ENCODE measurements around the gene DCST1. TPM values are rescaled to one million over a fixed set of nuclear protein-coding genes. Genes with fewer than 3 reads are reported as not detected.

DCST1 gene
- total RNA-seq, 2 donors from 2014 or later = not detected

- no peaks in the 10 kb centered on the region for H3K9me3 Mint-ChIP-seq
- DNase-seq = no peak
- H3K36me3 ChIP-seq (ENCODE audit: control insufficient read depth, insufficient read depth, low read length) = no peaks in the 10 kb centered on the region
- no peak for TF ChIP-seq CTCF (conservative IDR thresholded peaks at IDR 0.05)
- no peak overlapping the region for H3K9ac ChIP-seq (ENCODE audit: extremely low read depth, low read length, poor library complexity, severe bottlenecking)
- no peaks in the 10 kb centered on the region for H3K4me1 ChIP-seq (ENCODE audit: control insufficient read depth, insufficient read depth, low read length)
- peak overlapping the region; percentile 57 for H3K4me3 Mint-ChIP-seq
- H3K27me3 ChIP-seq (ENCODE audit: control insufficient read depth, insufficient read depth, low read length, poor library complexity, severe bottlenecking) = peaks cover 54% of the 10 kb centered on the region
- H3K36me3 Mint-ChIP-seq (ENCODE audit: low read depth) = no peaks in the 10 kb centered on the region
- peaks cover 84% of the 10 kb centered on the region for H3K27me3 Mint-ChIP-seq (ENCODE audit: insufficient read depth)
- H3K27ac ChIP-seq (ENCODE audit: low read depth, low read length) = no peak overlapping the region
- 0 to 13% methylated on average over 6 to 10 of the region's 10 CpGs for WGBS, 2 experiments (ENCODE audit: insufficient coverage in 1 of 2, insufficient read length in 1 of 2)
- peaks cover 25% of the 10 kb centered on the region for H3K4me1 Mint-ChIP-seq
- no peaks in the 10 kb centered on the region for H3K9me3 ChIP-seq (ENCODE audit: control insufficient read depth, low read length)
- H3K4me3 ChIP-seq (ENCODE audit: low read length) = peak overlapping the region; percentile 68
- no peak overlapping the region for H3K27ac Mint-ChIP-seq
Measured at GRCh38 chr1:155079210-155079486, 45.5 kb downstream of the DCST1 start.

- Histone ChIP-seq H3K4me1 (ENCODE audit: control insufficient read depth, insufficient read depth, low read length) (no peaks in the 10 kb centered on the region), H3K36me3 (ENCODE audit: control insufficient read depth, insufficient read depth, low read length) (no peaks in the 10 kb centered on the region), H3K9ac (ENCODE audit: extremely low read depth, low read length, poor library complexity, severe bottlenecking) (no peak overlapping the region), H3K4me3 (ENCODE audit: low read length) (peak overlapping the region; percentile 68), H3K27me3 (ENCODE audit: control insufficient read depth, insufficient read depth, low read length, poor library complexity, severe bottlenecking) (peaks cover 58% of the 10 kb centered on the region), H3K9me3 (ENCODE audit: control insufficient read depth, low read length) (no peaks in the 10 kb centered on the region), H3K27ac (ENCODE audit: low read depth, low read length) (no peak overlapping the region)
- Mint-ChIP-seq H3K27ac (peak overlapping the region; percentile 55), H3K9me3 (no peaks in the 10 kb centered on the region), H3K4me3 (peak overlapping the region; percentile 57), H3K4me1 (peaks cover 28% of the 10 kb centered on the region), H3K36me3 (ENCODE audit: low read depth) (no peaks in the 10 kb centered on the region), H3K27me3 (ENCODE audit: insufficient read depth) (peaks cover 84% of the 10 kb centered on the region)
- WGBS, 2 experiments (ENCODE audit: insufficient coverage in 1 of 2, insufficient read length in 1 of 2) = 1 to 2% methylated on average over 20 to 67 of the region's 67 CpGs
- peak; percentile 74 for DNase-seq
- no peak for TF ChIP-seq CTCF (conservative IDR thresholded peaks at IDR 0.05)
Measured at GRCh38 chr1:155079487-155080311, 46.1 kb downstream of the DCST1 start.

GRCh38 chr1:155080312-155081228, 46.9 kb downstream of the DCST1 start:
- H3K36me3 Mint-ChIP-seq (ENCODE audit: low read depth) = no peaks in the 10 kb centered on the region
- peak; percentile 93 for DNase-seq
- H3K27ac Mint-ChIP-seq = no peak overlapping the region
- no peaks in the 10 kb centered on the region for H3K9me3 Mint-ChIP-seq
- no peak overlapping the region for H3K9ac ChIP-seq (ENCODE audit: extremely low read depth, low read length, poor library complexity, severe bottlenecking)
- H3K4me3 Mint-ChIP-seq = peak overlapping the region; percentile 57
- no peaks in the 10 kb centered on the region for H3K4me1 ChIP-seq (ENCODE audit: control insufficient read depth, insufficient read depth, low read length)
- H3K27me3 Mint-ChIP-seq (ENCODE audit: insufficient read depth) = peaks cover 77% of the 10 kb centered on the region
- peaks cover 31% of the 10 kb centered on the region for H3K4me1 Mint-ChIP-seq
- H3K4me3 ChIP-seq (ENCODE audit: low read length) = peak overlapping the region; percentile 68
- no peaks in the 10 kb centered on the region for H3K36me3 ChIP-seq (ENCODE audit: control insufficient read depth, insufficient read depth, low read length)
- no peaks in the 10 kb centered on the region for H3K9me3 ChIP-seq (ENCODE audit: control insufficient read depth, low read length)
- H3K27me3 ChIP-seq (ENCODE audit: control insufficient read depth, insufficient read depth, low read length, poor library complexity, severe bottlenecking) = peaks cover 58% of the 10 kb centered on the region
- H3K27ac ChIP-seq (ENCODE audit: low read depth, low read length) = peak overlapping the region; percentile 52
- TF ChIP-seq CTCF (conservative IDR thresholded peaks at IDR 0.05) = no peak
- WGBS, 2 experiments (ENCODE audit: insufficient coverage in 1 of 2, insufficient read length in 1 of 2) = 0 to 1% methylated on average over 20 to 71 of the region's 71 CpGs

Measured in endodermal cell (in vitro differentiated cells).